Endodermal cell (in vitro differentiated cells): Measurements from ENCODE around the gene GLIS1. TPM values are rescaled to one million over a fixed set of nuclear protein-coding genes. Genes with fewer than 3 reads are reported as not detected.

Experiments used
- DNase-seq: peaks from one replicate; pipeline ENCODE4 v3.0.0-alpha.2; 2017
- H3K27ac ChIP-seq: 2 replicates; pipeline ENCODE4 v1.5.1; 2013; ENCODE audit warnings: mild to moderate bottlenecking, low read depth, low read length, moderate library complexity
- H3K27me3 ChIP-seq: 2 replicates; pipeline ENCODE4 v1.6.1; 2013; ENCODE audit warnings: mild to moderate bottlenecking, low read length, moderate library complexity; ENCODE audit not compliant: insufficient read depth, control insufficient read depth, poor library complexity, severe bottlenecking
- H3K36me3 ChIP-seq: 2 replicates; pipeline ENCODE4 v1.7.0; 2013; ENCODE audit warnings: mild to moderate bottlenecking, low read length, moderate library complexity; ENCODE audit not compliant: control insufficient read depth, insufficient read depth
- H3K4me1 ChIP-seq: one replicate; pipeline ENCODE4 v1.7.0; 2013; ENCODE audit warnings: low read length; ENCODE audit not compliant: control insufficient read depth, insufficient read depth
- H3K4me3 ChIP-seq: 2 replicates; pipeline ENCODE4 v1.5.1; 2013; ENCODE audit warnings: mild to moderate bottlenecking, low read length, moderate library complexity
- H3K9ac ChIP-seq: 2 replicates; pipeline ENCODE4 v1.6.1; 2013; ENCODE audit warnings: mild to moderate bottlenecking, low read length, moderate library complexity; ENCODE audit not compliant: poor library complexity, severe bottlenecking; ENCODE audit errors: extremely low read depth
- H3K9me3 ChIP-seq: 2 replicates; pipeline ENCODE4 v1.6.1; 2013; ENCODE audit warnings: mild to moderate bottlenecking, low read length, moderate library complexity; ENCODE audit not compliant: control insufficient read depth
- H3K27ac Mint-ChIP-seq: 2 replicates; pipeline ENCODE4 v1.8.0; 2020; ENCODE audit warnings: mixed read lengths
- H3K27me3 Mint-ChIP-seq: 2 replicates; pipeline ENCODE4 v1.8.0; 2021; ENCODE audit warnings: mild to moderate bottlenecking, mixed read lengths; ENCODE audit not compliant: insufficient read depth
- H3K36me3 Mint-ChIP-seq: 2 replicates; pipeline ENCODE4 v1.8.0; 2020; ENCODE audit warnings: low read depth, mixed read lengths
- H3K4me1 Mint-ChIP-seq: 2 replicates; pipeline ENCODE4 v1.8.0; 2020; ENCODE audit warnings: mixed read lengths
- H3K4me3 Mint-ChIP-seq: 2 replicates; pipeline ENCODE4 v1.8.0; 2020; ENCODE audit warnings: mild to moderate bottlenecking, moderate library complexity, mixed read lengths
- H3K9me3 Mint-ChIP-seq: 2 replicates; pipeline ENCODE4 v1.8.0; 2020; ENCODE audit warnings: mild to moderate bottlenecking, mixed read lengths
- WGBS, 2 experiments: methylation state at CpG; one replicate each; pipeline versions ENCODE4 v1.1.5 to v1.1.7; 2013; ENCODE audit warnings: missing lambda C conversion rate in 2 of 2, mixed read lengths in 1 of 2; ENCODE audit not compliant: insufficient coverage in 1 of 2, insufficient read length in 1 of 2; 5-methylcytosine and 5-hydroxymethylcytosine counted together
- total RNA-seq, 2 donors: library from RNA; stranded (reverse); fragmentation: NEBNext Ultra II Directional in 1 of 2; extraction: Animal tissue kit (Norgen Biotek cat#: 25700) in 1 of 2; gene quantifications; 2 replicates in 1 of 2; 3 replicates in 1 of 2; pipeline ENCODE4 v1.2.1, GENCODE V29; 2021
- TF ChIP-seq, protein P1 (sequence below): fragments of 200-600 bp; sonication (generic); conservative IDR thresholded peaks from 2 replicates; pipeline ENCODE4 v1.5.0; 2021; ENCODE audit warnings: antibody characterized with exemption, mild to moderate bottlenecking

Gene GLIS1
- total RNA-seq, 2 donors from 2014 or later: 2.1 to 3.9 TPM

DNA sequence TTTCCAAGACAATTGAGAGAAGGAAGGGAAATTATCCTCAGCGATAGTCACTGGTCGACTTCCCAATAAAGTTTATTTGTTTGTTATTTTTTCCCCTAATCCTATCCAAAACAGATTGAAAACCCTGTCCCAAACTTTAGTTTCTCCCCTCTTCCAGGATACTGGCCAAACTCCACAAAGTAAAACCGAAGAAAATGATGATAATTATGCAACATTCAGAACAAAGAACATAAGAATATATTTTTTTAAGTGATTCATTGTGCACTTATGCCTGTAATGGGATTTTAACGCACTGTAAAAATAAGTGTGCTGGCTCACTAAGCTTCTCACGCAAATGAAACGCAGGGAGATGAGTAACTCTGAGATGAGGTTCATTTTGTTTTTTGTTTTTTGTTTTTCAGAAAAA lies 6.0 kb downstream of the GLIS1 start:
- TF ChIP-seq, protein P1, sequence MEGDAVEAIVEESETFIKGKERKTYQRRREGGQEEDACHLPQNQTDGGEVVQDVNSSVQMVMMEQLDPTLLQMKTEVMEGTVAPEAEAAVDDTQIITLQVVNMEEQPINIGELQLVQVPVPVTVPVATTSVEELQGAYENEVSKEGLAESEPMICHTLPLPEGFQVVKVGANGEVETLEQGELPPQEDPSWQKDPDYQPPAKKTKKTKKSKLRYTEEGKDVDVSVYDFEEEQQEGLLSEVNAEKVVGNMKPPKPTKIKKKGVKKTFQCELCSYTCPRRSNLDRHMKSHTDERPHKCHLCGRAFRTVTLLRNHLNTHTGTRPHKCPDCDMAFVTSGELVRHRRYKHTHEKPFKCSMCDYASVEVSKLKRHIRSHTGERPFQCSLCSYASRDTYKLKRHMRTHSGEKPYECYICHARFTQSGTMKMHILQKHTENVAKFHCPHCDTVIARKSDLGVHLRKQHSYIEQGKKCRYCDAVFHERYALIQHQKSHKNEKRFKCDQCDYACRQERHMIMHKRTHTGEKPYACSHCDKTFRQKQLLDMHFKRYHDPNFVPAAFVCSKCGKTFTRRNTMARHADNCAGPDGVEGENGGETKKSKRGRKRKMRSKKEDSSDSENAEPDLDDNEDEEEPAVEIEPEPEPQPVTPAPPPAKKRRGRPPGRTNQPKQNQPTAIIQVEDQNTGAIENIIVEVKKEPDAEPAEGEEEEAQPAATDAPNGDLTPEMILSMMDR: no peak
- Histone ChIP-seq H3K4me3 (no peak overlapping the region), H3K4me1 (peaks cover 11% of the 10 kb centered on the region)

DNA sequence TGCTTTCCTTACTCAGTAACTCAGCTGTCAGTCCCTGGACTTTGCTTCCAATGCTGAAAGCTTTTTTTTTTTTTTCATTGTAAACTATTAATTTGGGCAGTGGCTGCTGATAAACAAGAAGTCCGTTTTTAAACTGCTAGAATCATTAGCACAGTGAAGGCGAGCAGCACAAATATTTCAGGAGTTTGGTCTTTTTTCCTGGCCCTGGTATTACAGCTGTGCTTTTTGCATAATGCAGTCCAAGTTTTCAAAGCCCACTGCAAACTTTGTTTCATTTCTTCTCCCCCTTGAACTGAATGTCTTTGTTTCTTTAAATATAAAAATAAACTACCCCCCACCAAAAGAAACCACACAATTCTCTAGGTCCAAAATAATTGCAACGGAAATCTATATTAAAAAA lies 6.6 kb downstream of the GLIS1 start:
- H3K9me3 ChIP-seq: no peaks in the 10 kb centered on the region
- Mint-ChIP-seq H3K4me1 (peaks cover 26% of the 10 kb centered on the region), H3K27me3 (peaks cover 14% of the 10 kb centered on the region), H3K9me3 (no peaks in the 10 kb centered on the region), H3K27ac (no peak overlapping the region), H3K4me3 (no peak overlapping the region), H3K36me3 (no peaks in the 10 kb centered on the region)
- no peak overlapping the region for H3K4me3 ChIP-seq
- H3K4me1 ChIP-seq: peaks cover 11% of the 10 kb centered on the region
- 41 to 50% methylated on average over 2 of the region's 3 CpGs for WGBS, 2 experiments
- no peak for DNase-seq
- no peaks in the 10 kb centered on the region for H3K36me3 ChIP-seq
- H3K9ac ChIP-seq: no peak overlapping the region
- TF ChIP-seq, protein P1: no peak
- H3K27me3 ChIP-seq: peaks cover 24% of the 10 kb centered on the region
- H3K27ac ChIP-seq: no peak overlapping the region

More for the DNA sequence above, 6.0 kb downstream of the GLIS1 start:
- no peak for DNase-seq
- no peaks in the 10 kb centered on the region for H3K36me3 Mint-ChIP-seq
- peaks cover 26% of the 10 kb centered on the region for H3K4me1 Mint-ChIP-seq
- Histone ChIP-seq H3K36me3 (no peaks in the 10 kb centered on the region), H3K9ac (no peak overlapping the region), H3K27ac (no peak overlapping the region), H3K9me3 (no peaks in the 10 kb centered on the region), H3K27me3 (peaks cover 29% of the 10 kb centered on the region)
- no peaks in the 10 kb centered on the region for H3K9me3 Mint-ChIP-seq
- H3K27me3 Mint-ChIP-seq: peaks cover 16% of the 10 kb centered on the region
- no peak overlapping the region for H3K27ac Mint-ChIP-seq
- 87 to 100% methylated on average over 2 to 6 of the region's 6 CpGs for WGBS, 2 experiments
- no peak overlapping the region for H3K4me3 Mint-ChIP-seq

DNA sequence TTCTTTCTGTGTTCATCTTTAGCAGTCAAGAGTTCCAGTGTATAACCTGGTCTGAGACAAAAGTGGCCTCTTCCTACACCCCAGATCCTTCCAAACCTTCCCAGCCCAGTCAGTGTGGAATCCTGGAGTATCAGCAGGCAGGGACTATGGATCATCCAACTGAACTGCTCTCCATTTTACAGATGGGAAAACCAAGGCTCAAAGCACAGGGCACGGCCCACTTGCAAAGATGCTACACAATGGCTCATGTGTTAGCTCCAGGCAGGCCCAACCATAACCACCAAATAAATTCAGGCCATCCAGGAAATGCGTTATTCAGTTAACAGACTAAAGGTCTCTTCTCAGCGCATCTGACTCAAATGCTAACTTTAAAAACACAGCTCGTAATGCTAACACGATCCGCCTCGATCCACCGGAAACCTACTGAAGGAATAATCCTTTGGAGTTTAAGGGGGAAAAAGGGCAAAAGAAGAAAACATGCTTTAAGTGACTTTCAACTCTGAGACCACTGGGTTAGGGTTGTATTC lies 7.1 kb downstream of the GLIS1 start:
- no peaks in the 10 kb centered on the region for H3K36me3 Mint-ChIP-seq
- no peak overlapping the region for H3K27ac Mint-ChIP-seq
- H3K4me1 ChIP-seq: peaks cover 7% of the 10 kb centered on the region
- H3K4me1 Mint-ChIP-seq: peaks cover 25% of the 10 kb centered on the region
- WGBS, 2 experiments: 92 to 98% methylated on average over 8 of the region's 8 CpGs
- H3K27ac ChIP-seq: no peak overlapping the region
- H3K4me3 Mint-ChIP-seq: no peak overlapping the region
- H3K27me3 Mint-ChIP-seq: peaks cover 8% of the 10 kb centered on the region
- H3K9me3 Mint-ChIP-seq: no peaks in the 10 kb centered on the region
- peaks cover 18% of the 10 kb centered on the region for H3K27me3 ChIP-seq
- DNase-seq: no peak
- H3K36me3 ChIP-seq: no peaks in the 10 kb centered on the region
- TF ChIP-seq, protein P1: no peak
- no peak overlapping the region for H3K4me3 ChIP-seq
- no peak overlapping the region for H3K9ac ChIP-seq
- H3K9me3 ChIP-seq: no peaks in the 10 kb centered on the region
